Measurements from ENCODE around the gene TMEM190.

GRCh38 chr19:55400281-55401087 lies 23.9 kb downstream of the TMEM190 start:
- TF ChIP-seq CTCF (IDR thresholded peaks at IDR 0.05) (no peak), POLR2A (IDR thresholded peaks at IDR 0.05) (no peak)
